SJSA1 (cell line): ENCODE measurements around the gene CACYBP. TPM values are rescaled to one million over a fixed set of nuclear protein-coding genes. Genes with fewer than 3 reads are reported as not detected.
"Not testable (repeated sequence)": the region's sequence is repeated elsewhere in the genome, so short reads cannot be mapped to it uniquely, and the experiment has no call there.

Experiments
- DNase-seq, 2 experiments: peaks; one replicate each; pipeline ENCODE4 v3.0.0-alpha.2; 2015 to 2020; ENCODE audit warnings: low spot score in 2 of 2, low read depth in 1 of 2
- H3K27ac ChIP-seq: fragments of 250-450 bp; sonication (Bioruptor Pico); 2 replicates; pipeline ENCODE4 v1.5.1; 2020; ENCODE audit warnings: mild to moderate bottlenecking, moderate library complexity
- H3K27me3 ChIP-seq: fragments of 250-450 bp; sonication (Bioruptor Pico); replicated peaks from 2 replicates; pipeline ENCODE4 v1.5.1; 2020; ENCODE audit warnings: mild to moderate bottlenecking, moderate library complexity
- H3K36me3 ChIP-seq: fragments of 250-450 bp; sonication (Bioruptor Pico); 2 replicates; pipeline ENCODE4 v1.5.1; 2020; ENCODE audit warnings: mild to moderate bottlenecking
- H3K4me1 ChIP-seq: fragments of 250-450 bp; sonication (Bioruptor Pico); replicated peaks from 2 replicates; pipeline ENCODE4 v1.6.1; 2021; ENCODE audit warnings: mild to moderate bottlenecking
- H3K4me3 ChIP-seq: fragments of 250-450 bp; sonication (Bioruptor Pico); 2 replicates; pipeline ENCODE4 v1.5.1; 2020; ENCODE audit warnings: mild to moderate bottlenecking
- H3K9me3 ChIP-seq: fragments of 250-450 bp; sonication (Bioruptor Pico); replicated peaks from 2 replicates; pipeline ENCODE4 v1.5.1; 2020; ENCODE audit warnings: mild to moderate bottlenecking
- total RNA-seq: library from RNA; depleted of rRNA; stranded (reverse); fragments of >200 nt; shearing (Covaris generic); gene quantifications from 2 replicates; pipeline ENCODE4 v1.2.3, GENCODE V29; 2014; rRNA removed

CACYBP gene
- total RNA-seq, 1 experiment from 2014 or later: 376 TPM

GRCh38 chr1:175042650-175043049 is 42.9 kb downstream of the CACYBP start:
- H3K36me3 ChIP-seq: no peaks in the 10 kb centered on the region
- H3K9me3 ChIP-seq: no peaks in the 10 kb centered on the region
- H3K27me3 ChIP-seq: no peaks in the 10 kb centered on the region
- H3K4me1 ChIP-seq: peaks cover 62% of the 10 kb centered on the region
- no peak for DNase-seq
- no peak overlapping the region for H3K27ac ChIP-seq
- H3K4me3 ChIP-seq: no peak overlapping the region

GRCh38 chr1:175043824-175044223 is 44.1 kb downstream of the CACYBP start:
- peak; percentile 85 to 87 for DNase-seq

GRCh38 chr1:175044591-175044990 is 44.8 kb downstream of the CACYBP start:
- H3K27me3 ChIP-seq, H3K36me3 ChIP-seq, DNase-seq, H3K9me3 ChIP-seq, H3K4me3 ChIP-seq: not testable (repeated sequence)
- peaks cover 70% of the 10 kb centered on the region for H3K4me1 ChIP-seq
- H3K27ac ChIP-seq: peak overlapping the region; percentile 86

More at GRCh38 chr1:175043824-175044223, 44.1 kb downstream of the CACYBP start:
- 0 out of 2 replicates have a peak overlapping the region, but pooled peaks have one; percentile 3 for H3K4me3 ChIP-seq
- H3K36me3 ChIP-seq: no peaks in the 10 kb centered on the region
- no peaks in the 10 kb centered on the region for H3K9me3 ChIP-seq
- H3K27me3 ChIP-seq: no peaks in the 10 kb centered on the region
- peaks cover 70% of the 10 kb centered on the region for H3K4me1 ChIP-seq
- peak overlapping the region; percentile 86 for H3K27ac ChIP-seq

- Histone ChIP-seq H3K9me3 (no peaks in the 10 kb centered on the region), H3K4me3 (no peak overlapping the region), H3K27ac (no peak overlapping the region), H3K4me1 (peaks cover 66% of the 10 kb centered on the region), H3K36me3 (no peaks in the 10 kb centered on the region), H3K27me3 (no peaks in the 10 kb centered on the region)
- DNase-seq: no peak
Observed at GRCh38 chr1:175045097-175045496, 45.4 kb downstream of the CACYBP start.

- no peak overlapping the region for H3K27ac ChIP-seq
- no peak overlapping the region for H3K4me3 ChIP-seq
- H3K4me1 ChIP-seq: peaks cover 61% of the 10 kb centered on the region
- no peaks in the 10 kb centered on the region for H3K9me3 ChIP-seq
- no peaks in the 10 kb centered on the region for H3K36me3 ChIP-seq
- H3K27me3 ChIP-seq: no peaks in the 10 kb centered on the region
- DNase-seq: no peak
Observed at GRCh38 chr1:175045519-175045918, 45.8 kb downstream of the CACYBP start.

GRCh38 chr1:175050992-175051391 is 51.2 kb downstream of the CACYBP start:
- 0 out of 2 replicates have a peak, but pooled peaks cover 1% of the 10 kb centered on the region for H3K36me3 ChIP-seq
- H3K4me3 ChIP-seq: no peak overlapping the region
- no peak for DNase-seq
- peaks cover 28% of the 10 kb centered on the region for H3K4me1 ChIP-seq
- H3K27me3 ChIP-seq: no peaks in the 10 kb centered on the region
- no peaks in the 10 kb centered on the region for H3K9me3 ChIP-seq
- no peak overlapping the region for H3K27ac ChIP-seq

- peaks cover 11% of the 10 kb centered on the region for H3K4me1 ChIP-seq
Observed at GRCh38 chr1:175054736-175055135, 55.0 kb downstream of the CACYBP start.

More at GRCh38 chr1:175054736-175055135, 55.0 kb downstream of the CACYBP start:
- Histone ChIP-seq H3K27ac (no peak overlapping the region), H3K27me3 (no peaks in the 10 kb centered on the region), H3K36me3 (0 out of 2 replicates have a peak, but pooled peaks cover 2% of the 10 kb centered on the region), H3K4me3 (no peak overlapping the region), H3K9me3 (no peaks in the 10 kb centered on the region)
- no peak for DNase-seq

Other genes starting within 250 kb of the CACYBP start
- 28.9 and 33.6 TPM in 2 replicates for gene MRPS14, start 23.5 kb downstream of the CACYBP start, total RNA-seq
- 5.3 and 6.0 TPM in 2 replicates for gene TNN, start 67.9 kb downstream of the CACYBP start, total RNA-seq
- 4.0 and 14.5 TPM in 2 replicates for gene KIAA0040, start 192.8 kb downstream of the CACYBP start, total RNA-seq